NCI-H526 treated with DMSO at 0.1 percent for 48 hours (cell line): ENCODE results near the gene RGS9.
"Not testable (repeated sequence)": the region's sequence is repeated elsewhere in the genome, so short reads cannot be mapped to it uniquely, and the experiment has no call there.

Source experiments
- DNase-seq: peaks from one replicate; lab custom pipeline; 2025; lab: John Stamatoyannopoulos, UW

RGS9 gene

DNA sequence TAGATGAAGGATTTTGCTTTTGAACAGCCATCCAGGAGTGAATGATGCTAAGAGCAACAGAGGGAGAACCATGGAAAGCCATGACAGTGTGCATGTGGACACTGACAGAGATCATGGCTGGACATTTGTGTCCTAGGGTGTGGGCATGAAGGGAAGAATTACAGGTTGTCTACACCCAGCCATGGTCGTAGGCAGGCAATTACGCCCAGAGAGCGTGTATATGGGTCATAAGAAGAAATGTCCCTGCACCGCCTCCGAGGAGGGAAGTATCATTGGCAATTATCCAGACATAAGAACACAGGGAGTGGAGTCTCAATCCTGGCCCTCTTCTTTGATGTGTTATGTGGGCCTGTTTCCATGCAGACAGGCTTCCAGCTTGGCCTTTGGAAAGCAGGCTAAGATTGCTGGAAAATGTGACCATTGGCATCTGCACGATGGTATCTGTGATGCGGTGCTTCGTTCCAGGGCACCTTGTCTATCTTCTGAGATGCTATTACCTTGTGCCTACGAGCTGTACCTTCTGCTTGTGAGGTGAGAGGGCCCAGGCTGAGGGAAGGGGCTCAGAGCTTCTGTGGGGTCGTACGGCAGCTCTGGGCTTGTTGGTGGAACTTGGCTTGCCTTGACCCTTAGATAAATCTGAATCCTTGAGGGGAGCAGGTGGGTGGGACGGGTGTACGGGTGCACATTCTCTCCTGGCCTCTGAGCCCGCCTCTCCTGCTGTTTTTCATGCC, 19.8 kb downstream of the RGS9 start:
- no peak for DNase-seq

DNA sequence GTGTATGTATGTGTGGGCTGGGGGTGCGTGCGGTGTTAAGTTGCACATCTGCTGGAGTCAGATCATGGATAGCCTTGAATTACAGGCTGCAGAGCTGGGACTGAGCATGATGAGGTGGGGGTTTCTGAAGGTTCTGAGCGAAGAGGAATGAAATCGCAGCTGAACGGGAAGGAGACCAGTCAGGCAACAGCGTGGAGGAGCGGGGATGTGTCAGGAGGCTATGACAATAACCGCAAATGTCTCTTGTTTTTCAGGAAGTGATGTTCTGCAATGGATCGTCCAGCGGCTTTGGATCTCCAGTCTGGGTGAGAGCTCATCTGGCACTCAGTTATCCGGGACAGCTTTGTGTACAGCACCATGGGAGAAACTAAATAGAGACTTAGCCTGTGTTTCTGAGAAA, 20.9 kb downstream of the RGS9 start:
- no peak for DNase-seq

DNA sequence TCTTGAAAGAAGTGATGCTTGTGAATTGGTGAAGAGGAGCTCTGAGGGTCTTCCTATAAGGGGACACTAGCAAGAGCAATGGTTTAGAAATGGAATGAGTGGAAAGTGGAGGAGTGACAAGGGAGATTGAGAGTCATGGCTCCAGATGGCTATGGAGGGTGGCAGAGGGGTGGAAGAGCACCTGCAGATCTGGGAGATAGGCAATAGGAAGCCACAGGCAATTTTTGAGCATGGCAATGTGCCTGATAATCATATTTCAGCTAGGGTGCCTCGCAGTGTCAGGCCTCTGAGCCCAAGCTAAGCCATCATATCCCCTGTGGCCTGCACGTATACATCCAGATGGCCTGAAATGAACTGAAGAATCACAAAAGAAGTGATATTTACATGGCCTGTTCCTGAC, 21.5 kb downstream of the RGS9 start:
- DNase-seq, result no peak

DNA sequence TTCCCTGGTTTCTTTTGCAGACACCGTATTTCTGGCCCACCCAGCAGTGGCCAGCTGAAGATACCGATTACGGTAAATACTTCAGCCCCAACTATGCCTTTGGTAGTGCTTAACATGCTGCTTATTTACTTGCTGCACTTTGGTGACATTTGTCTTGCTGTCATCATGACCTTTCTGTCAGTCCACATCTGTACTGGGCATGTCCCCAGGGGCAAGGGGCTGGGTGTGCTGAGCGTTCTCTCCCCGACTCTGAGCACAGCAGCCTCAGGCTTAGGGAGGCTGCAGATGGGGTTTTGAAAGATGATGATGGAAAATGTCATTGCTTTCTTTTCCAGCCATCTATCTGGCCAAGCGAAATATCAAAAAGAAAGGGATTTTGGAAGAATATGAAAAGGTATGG, 23.3 kb downstream of the RGS9 start:
- DNase-seq, result no peak

DNA sequence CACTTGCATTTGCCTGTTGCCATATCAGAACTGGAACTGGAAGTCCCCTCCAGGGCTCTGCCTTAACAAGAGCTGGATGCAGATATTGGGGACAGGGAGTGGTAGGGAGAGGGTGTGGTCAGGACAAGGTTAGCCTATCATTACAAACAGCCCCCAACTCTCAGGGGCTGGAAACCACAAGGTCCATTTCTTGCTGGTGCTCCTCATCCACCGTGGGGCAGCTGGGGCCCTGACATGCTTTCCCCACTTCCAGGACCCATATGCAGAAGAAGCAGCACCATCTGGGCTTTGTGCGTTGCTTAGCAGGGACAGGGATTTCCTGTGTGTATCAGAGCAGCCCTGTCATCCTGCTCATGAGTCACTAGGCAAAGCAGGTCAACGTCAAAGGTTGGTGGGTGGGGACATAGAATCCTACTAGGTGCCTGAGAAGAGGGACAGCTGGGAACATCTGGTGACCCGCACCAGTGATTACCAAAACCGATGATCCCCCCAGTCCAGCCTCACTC, 26.9 kb downstream of the RGS9 start:
- no peak for DNase-seq

DNA sequence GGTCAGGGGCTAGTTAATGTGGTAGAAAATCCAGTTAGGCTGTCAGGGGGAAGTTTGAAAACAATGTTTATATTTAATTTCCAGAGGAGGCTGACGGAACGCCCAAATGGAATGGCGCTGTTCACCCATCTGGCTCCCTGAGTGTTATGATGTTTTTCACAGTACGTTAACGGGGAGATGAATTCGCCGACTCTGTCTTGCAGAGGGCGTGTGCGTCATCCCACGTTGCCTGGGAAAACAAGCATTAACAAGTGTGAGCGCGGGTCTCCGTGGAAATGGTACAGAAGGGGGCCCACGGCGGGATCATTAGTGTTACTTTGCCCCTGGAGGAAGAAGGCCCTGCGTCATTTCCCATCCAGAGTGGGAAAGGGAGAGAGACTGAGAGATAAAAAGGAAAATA, 29.6 kb downstream of the RGS9 start:
- no peak for DNase-seq

DNA sequence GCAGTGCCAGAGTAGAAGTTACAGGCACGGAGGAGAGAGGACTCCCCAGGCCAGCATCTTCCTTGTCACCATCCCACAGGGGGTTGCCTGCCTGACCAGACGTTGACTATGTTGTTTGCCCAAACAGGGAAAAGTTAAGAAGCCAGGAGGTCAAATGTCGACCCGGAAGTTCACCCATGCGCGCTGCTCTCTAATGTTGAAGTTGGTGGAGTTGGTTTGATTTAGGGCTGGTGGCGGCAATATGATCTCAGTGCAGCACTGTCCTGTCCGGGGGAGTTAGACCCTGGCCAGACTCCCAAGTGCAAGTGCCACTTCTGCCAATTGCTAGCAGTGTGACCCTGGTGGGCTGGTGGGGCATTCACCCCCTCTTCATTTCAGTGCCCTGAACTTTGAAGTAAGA, 30.4 kb downstream of the RGS9 start:
- DNase-seq, result no peak

DNA sequence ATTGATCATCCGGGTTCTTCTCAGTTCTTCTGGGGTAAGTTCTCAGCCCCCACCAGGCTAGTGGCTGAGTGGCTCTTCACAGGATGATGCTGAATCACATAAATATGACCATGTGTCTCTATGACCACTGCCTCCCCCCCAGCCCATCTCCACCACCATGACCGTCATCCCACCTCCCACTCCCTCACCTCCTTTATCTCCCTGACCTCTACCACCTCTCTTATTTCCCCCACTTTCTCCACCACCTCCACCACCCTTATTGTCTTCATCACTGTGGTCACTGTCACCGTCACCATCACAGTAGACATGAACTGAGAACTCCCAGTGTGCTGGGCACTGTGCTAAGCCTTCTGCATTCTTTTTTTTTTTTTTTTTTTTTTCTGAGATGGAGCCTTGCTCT, 32.5 kb downstream of the RGS9 start:
- DNase-seq, result no peak

DNA sequence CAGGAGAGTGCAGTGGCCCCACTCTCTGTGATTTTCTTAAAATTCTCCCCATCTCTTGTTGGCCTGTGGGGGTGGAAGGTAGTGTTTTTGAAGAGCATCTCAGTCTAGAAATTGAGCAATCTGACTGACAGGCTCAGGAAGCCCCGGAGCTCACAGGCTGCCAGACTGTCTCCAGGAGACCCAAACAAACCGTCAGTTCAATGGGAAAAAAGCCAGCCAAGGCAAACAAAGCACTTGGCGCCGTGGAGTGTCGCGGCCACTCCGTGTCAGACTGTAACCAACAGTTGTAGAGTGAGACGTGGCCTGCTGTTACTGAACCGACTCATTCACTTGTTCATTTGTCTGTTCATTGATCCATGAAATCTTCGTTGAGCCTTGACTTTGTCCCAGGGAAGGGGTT, 33.7 kb downstream of the RGS9 start:
- no peak for DNase-seq

DNA sequence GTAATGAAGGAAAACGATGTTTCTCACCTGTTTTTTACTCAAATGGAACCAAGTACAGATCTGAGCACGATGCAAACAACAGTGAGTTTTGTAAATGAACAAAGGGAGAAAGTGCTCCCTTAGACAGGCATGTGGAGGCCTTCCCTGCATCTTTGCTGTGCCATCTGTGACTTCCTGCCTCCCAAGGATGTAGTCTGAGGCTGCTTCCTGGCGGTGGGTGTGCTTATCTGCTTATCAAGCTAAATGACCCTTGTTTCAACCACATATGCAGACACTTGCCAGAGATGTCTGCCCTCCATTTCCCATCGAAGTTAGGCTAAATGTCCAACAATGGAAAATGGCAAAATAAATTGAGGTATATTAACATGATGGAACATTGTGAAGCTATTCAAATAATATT, 34.6 kb downstream of the RGS9 start:
- no peak for DNase-seq

DNA sequence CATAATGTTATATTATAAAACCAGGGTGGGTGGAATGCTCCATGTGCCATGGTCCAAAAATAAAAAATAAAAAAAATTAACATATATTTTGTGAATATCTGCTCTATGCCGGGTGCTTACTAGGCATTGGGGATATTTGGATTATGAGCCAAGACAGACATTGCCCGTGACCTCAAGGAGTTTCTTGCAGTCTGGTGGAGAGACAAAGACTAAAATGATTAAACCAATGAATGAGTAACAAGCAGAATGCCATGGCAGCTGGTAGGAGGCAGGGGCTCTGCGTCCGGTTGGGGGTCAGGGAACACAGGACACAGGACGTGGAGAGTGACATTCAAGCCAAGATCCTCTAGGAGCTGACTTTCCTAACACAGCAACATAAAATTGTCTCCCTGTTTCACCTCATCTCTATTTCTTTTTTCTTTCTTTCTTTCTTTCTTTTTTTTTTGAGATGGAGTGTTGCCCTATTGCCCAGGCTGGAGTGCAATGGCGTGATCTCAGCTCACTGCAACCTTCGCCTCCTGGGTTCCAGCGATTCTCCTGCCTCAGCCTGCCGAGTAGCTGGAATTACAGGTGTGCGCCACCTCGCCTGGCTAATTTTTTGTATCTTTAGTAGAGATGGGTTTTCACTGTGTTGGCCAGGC, 35.4 kb downstream of the RGS9 start:
- DNase-seq, result no peak

DNA sequence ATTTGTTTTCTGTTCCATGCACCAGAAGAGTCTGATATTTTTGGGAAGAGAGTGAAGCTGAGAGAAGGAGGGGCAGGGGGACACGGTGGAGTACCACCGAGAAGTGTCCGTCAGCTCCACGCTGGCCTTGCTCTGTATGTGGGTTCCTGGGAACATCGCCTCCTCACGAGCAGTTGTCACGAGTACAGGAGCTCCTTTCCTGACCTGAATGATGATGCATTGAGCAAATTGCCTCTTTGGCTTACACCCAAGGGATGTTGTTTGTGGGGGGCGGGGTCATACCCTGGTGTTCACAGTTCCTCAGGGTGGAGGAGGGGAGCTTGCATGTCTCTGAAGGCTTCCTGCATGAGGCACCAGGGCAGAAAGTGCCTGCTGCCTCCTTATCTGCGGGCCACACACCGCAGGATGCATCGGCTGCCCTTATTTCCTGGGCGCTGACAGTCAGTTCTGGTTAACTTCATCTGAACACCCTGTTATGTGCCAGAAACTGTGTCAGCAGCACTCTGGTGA, 36.2 kb downstream of the RGS9 start:
- DNase-seq, result no peak

DNA sequence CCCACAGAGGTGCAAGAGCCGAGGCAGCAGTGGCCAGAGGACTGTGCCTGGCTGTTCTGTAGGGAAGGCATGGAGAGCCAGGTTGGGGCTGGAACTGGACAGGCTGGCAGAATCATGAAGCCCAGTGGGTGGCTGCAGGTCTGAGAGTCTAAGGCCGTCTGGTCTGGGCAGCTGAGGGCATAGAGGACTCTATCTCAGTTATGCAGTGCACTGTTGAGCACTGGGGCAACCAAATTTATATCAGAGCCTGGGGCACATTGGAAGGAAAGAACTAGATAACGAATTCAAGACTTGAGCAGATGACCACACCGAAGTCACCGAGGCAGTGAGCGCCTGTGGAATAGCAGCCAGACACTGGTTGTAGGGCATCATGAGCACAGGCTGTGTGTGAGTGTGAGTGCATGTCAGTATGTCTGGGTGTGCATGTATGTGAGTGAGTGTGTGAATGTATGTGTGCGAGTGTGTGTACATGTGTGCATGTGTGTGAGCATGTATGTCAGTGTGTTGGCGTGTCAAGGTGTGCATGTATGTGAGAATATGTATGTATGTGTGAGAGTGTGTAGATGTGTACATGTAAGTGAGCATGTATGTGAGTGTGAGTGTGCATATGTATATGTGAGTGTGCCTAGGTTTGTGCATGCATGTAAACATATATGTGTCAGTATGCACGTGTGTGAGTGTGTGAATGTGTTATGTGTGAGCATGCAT, 37.0 kb downstream of the RGS9 start:
- DNase-seq, result no peak

DNA sequence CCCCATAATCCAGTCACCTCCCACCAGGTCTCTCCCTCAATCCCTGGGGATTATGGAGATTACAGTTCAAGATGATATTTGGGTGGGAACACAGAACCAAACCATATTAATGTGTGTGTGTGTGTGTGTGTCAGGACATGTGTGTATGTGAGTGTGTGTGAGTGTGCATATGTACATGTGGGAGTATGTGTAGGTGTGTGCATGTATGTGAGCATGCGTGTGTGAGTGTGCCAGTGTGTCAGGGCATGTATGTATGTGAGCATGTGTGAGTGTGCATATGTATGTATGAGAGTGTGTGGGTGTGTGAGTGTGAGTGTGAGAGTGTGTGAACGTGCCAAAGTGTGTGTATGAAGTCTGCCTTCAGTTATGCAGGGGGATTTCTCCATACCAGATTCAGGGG, 37.8 kb downstream of the RGS9 start:
- no peak for DNase-seq

DNA sequence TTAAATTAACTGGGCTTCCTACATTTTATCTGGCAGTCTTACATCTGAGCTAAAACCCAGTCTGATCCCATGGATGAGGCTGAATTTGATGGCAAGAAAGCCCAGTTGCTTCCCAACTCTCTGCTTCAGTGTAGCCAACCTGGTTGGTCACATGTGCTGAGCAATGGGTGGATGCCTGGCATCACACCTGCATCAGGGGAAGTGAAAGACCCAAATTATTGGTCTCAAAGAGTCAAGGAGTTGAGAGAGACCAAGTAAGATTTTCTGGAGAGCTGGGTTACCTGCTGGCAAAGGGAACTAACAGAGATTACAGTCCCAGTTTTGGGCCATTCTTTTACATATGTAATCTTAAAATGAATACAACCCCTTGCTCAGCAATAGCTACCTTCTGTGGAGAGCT, 38.8 kb downstream of the RGS9 start:
- no peak for DNase-seq

DNA sequence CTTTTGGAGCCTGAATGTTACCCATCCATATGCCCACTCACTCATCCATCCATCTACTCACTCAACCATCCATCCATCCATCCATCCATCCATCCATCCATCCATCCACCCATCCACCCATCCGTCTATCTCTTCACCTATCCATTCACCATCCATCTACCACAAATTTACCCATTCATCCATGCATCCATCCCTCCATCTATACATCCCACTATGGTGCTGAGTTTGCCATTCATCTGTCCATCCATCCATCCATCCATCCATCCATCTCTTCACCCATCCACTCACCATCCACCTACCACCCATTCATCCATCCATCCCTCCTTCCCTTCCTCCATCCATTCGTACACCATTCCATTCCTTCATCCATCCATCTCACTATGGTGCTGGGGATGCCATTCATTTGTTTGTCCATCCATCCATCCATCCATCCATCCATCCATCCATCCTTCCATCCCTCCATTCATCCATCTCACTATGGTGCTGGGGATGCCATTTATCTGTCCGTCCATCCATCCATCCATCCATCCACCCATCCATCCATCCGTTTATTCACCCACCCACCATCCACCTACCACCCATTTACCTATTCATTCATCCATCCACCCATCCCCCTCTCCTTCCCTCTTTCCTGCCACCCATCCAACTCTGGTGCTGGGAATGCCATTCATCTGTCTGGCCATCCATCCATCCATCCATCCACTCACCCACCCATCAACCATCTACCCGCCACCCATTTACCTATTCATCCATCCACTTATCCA, 39.7 kb downstream of the RGS9 start:
- no peak for DNase-seq

DNA sequence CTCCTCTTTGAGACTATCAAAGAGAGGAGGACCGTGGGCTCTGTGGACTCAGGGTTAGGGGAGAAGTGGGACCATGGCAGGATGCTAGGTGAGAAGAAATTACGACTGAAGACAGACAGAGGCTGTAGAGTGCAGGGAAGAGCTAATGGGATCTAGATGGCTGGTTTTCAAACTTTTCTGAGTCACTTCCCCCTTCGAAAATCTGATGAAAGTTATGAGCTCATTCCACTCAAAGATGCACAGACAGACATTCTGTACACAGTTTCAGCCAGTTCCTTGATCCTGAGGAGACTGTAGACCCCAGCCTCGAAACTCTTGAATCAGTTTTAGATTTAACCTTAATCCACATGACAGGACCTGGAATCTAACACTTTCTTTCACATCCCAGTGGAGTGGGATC, 40.7 kb downstream of the RGS9 start:
- DNase-seq, result no peak

DNA sequence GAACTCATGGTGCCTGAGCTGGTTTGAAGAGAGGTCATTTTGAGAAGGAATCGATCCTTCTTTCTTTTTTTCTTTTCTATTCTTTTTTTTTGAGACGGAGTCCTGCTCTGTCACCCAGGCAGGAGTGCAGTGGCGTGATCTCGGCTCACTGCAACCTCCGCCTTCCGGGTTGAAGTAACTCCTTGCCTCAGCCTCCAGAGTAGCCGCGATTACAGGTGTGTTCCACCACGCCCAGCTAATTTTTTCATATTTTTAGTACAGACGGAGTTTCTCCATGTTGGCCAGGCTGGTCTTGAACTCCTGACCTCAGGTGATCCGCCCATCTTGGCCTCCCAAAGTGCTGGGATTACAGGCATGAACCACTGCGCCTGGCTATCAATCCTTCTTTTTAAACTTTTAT, 43.1 kb downstream of the RGS9 start:
- DNase-seq, result not testable (repeated sequence)

DNA sequence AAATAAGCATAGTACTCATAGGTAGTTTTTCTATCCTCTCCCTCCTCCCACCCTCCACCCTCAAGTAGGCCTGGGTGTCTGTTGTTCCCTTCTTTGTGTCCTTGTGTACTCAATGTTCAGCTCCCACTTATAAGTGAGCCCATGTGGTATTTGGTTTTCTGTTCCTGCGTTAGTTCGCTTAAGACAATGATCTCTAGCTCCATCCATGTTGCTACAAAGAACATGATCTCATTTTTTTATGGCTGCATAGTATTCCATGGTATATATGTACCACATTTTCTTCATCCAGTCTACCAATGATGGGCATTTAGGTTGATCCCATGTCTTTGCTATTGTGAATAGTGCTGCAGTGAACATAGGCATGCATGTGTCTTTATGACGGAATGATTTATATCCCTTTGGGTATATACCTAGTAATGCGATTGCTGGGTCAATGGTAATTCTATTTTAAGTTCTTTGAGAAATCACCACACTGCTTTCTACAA, 43.6 kb downstream of the RGS9 start:
- DNase-seq, result not testable (repeated sequence)

DNA sequence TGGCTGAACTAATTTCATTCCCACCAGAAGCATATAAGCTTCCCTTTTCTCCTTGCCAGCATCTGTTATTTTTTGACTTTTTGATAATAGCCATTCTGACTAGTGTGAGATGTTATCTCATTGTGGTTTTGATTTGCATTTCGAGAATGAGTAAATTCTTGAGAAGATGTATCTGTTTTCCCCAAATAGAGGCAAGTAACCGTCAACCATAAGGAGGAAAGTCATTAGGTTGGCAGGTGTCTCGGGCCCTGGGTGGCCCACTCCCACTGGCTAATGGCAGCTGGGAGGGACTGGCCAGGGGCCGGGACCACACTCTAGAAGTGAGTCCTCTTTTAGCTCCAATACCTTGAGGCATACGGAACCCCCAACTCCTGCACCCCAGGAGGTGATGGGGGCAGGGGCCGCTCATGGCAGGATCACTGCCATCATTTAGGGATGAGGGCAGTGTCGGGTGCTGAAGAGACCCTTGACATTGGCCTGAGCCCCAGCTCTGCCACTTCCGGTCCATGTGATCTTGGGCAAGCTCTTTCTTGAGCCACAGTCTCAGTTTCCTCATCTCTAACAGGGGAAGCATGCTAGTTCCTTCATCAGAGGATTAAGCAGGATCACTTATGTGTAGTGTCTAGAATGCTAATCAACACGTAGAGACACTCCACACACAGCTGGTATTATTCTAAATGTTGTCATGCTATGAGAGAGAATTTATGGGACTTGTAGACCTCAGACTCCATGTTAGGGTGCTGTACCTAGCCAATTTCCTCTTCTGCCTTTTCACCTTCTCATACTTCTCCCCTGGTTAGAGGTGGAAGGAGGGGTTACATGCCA, 44.3 kb downstream of the RGS9 start:
- no peak for DNase-seq

DNA sequence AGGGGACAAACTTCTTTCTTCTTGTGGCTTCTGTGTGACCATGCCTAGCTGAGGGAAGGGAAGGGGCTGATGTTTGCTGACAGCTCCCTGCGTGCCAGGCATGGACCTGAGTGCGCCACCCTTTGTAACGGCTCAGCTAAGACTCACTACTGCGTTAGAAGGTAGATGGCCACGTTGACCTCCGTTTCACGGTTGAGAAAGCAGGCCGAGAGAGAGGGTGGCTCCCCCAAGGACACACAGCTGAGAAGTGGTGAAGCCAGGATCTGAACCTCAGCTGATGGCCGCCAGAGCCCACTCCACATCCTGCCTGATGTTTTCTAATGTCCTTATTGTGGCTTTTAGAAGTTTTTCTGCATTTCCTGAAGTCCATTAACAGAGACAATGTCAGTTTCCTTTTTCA, 45.1 kb downstream of the RGS9 start:
- no peak for DNase-seq
